Left hindlimb (tissue), 1 donor: ENCODE results near the gene ZSWIM9.

Experiments used
- DNase-seq: peaks from one replicate; pipeline ENCODE4 v3.0.0-alpha.2; 2018

Gene ZSWIM9

DNA sequence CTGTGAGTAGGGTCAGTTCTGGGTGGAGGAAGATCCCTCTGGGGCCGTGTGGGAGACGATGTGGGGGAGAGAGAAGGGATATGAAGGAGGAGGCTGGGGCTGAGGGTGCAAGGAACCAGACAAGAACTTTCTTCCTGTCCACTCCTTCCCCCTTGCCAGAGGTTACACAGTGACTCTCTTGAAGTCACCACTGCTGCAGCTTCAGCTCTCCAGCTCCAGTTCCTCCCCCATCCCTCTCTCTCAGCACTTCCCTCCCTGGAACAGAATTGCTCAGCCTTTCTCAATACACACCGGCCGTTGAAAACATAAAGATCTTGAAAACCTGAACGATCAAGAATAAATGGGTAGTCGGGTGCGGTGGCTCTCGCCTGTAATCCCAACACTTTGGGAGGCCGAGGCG is 5.1 kb downstream of the ZSWIM9 start:
- no peak for DNase-seq

- DNase-seq, result no peak
Measured at GRCh38 chr19:48176226-48176625, 5.7 kb downstream of the ZSWIM9 start.

DNA sequence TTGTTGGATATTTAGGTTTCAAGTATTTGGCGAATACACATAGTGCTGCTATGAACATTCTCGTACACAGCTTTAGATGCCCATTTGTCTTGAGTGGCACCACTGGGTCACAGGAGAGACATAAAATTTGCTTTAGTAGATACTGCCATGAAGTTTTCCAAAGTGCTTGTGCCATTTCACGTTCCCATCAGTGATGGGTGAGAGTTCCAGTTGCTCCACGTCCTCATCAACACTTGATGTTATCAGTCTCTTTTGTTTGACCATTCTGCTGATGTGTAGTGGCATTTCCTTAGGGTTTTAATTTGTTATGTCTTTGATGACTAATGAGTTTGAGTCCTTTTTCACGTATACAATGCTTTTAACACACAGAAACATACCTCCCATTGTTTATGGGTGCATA is 11.0 kb downstream of the ZSWIM9 start:
- DNase-seq, result no peak

- DNase-seq, result no peak
Measured at GRCh38 chr19:48182434-48182833, 12.0 kb downstream of the ZSWIM9 start.

DNA sequence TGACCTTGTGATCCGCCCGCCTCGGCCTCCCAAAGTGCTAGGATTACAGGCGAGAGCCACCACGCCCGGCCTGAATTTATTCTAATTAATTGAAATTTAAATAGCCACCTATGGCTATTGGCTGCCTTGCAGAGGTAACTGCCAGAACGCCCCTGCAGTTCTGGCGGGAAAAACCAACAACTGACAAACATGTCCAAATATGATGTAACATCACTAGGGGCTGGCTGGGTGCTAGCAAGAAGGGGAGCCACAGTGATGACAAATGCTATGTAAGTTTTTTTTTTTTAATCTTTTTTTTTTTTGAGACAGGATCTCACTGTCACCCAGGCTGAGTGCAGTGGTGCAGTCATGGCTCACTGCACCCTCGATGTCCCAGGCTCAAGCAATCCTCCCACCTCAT is 12.9 kb downstream of the ZSWIM9 start:
- no peak for DNase-seq

- no peak for DNase-seq
Measured at GRCh38 chr19:48186015-48186414, 15.5 kb downstream of the ZSWIM9 start.

DNA sequence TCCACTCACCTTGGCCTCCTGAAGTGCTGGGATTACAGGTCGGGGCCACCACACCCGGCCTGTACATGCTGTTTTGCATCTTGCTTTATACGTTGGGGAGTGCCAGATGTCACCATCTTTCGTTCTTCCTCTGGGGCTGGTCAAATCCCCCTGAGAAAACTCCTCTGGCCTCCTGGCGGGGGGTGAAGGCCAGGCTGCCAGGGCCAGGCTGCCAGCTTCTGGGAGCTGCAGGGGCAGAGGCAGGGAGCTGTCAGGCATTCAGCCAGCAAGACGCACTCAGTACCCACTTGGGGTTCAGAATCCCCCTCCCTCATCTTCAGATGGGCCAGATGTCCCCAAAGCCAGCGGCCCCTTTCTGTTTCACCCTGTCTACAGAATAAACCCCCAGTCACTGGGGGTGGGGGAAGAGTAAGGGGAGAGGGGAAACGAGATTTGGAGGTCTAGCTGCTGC is 16.1 kb downstream of the ZSWIM9 start:
- no peak for DNase-seq

GRCh38 chr19:48190288-48190884 is 19.9 kb downstream of the ZSWIM9 start:
- no peak for DNase-seq

DNA sequence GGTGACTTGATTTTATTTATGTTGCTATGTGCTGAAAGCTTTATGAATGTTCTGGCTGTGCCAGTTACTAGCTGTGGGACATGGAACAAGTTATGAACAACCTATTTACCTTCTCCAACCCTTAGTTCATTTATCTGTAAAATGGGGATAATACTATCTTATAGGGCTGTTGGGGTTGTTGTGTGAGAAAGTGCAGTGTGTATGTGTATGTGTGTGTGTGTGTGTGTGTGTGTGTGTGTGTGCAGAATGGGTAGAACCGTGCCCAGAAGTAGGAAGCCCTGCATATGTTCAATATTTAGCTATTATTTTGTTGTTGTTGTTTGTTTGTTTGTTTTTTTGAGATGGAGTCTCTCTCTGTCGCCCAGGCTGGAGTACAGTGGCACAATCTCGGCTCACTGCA is 20.4 kb downstream of the ZSWIM9 start:
- DNase-seq, result no peak

DNA sequence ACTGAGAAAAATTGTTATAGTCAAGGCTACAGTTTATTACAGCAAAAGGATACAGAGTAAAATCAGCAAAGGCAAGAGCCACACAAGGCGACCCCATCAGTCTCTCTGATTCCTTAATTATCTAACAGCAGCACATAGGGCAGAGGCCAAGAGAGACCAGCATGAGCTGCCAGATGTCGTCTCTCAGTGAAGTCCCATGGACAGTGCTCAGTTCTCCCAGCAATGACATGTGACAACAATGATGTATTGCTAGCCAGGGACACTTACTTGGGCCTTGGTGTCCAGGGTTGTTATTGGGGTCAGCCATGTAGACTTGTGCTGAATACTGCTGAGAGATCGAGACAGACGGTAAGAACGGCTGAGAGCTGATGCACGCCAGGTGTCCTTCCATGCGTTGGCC is 22.3 kb downstream of the ZSWIM9 start:
- DNase-seq, result no peak

- DNase-seq, result no peak
Measured at GRCh38 chr19:48194041-48194843, 23.8 kb downstream of the ZSWIM9 start.

DNA sequence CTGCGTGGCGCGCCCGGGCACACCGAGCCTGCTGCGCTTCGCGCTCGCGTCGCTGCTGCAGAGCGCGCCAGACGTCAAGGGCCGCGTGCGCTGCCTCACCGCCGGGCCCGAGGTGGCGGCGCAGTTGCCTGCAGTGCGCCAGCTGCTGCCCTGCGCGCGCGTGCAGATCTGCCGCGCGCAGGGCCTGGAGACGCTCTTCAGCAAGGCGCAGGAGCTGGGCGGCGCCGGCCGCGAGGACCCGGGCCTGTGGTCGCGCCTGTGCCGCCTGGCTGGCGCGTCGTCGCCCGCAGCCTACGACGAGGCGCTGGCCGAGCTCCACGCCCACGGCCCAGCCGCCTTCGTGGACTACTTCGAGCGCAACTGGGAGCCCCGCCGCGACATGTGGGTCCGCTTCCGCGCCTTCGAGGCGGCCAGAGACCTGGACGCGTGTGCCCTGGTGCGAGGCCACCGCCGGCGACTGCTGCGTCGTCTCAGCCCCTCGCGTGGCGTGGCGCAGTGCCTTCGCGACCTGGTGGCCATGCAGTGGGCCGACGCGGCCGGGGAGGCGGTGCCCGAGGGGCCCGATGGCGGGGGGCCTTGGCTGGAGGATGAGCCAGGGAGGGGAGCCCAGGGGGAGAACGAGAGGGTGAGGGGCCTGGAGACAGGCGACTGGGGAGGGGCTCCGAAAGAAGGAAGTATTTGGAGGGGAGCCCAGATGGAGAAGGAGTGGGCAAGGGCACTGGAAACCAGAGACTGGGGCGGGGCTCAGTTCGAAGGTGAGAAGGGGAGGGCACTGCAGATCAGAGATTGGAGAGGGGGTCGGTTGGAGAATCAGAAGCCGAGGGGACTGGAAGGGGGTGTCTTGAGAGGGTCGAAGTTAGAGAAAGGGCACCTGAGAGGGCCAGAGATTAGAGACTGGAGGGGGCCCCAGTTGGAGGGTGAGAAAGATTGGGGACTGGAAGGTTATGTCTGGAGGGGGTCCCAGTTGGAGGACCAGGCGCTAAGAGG is 24.7 kb downstream of the ZSWIM9 start:
- DNase-seq, result no peak

GRCh38 chr19:48196321-48196763 is 25.9 kb downstream of the ZSWIM9 start:
- no peak for DNase-seq

DNA sequence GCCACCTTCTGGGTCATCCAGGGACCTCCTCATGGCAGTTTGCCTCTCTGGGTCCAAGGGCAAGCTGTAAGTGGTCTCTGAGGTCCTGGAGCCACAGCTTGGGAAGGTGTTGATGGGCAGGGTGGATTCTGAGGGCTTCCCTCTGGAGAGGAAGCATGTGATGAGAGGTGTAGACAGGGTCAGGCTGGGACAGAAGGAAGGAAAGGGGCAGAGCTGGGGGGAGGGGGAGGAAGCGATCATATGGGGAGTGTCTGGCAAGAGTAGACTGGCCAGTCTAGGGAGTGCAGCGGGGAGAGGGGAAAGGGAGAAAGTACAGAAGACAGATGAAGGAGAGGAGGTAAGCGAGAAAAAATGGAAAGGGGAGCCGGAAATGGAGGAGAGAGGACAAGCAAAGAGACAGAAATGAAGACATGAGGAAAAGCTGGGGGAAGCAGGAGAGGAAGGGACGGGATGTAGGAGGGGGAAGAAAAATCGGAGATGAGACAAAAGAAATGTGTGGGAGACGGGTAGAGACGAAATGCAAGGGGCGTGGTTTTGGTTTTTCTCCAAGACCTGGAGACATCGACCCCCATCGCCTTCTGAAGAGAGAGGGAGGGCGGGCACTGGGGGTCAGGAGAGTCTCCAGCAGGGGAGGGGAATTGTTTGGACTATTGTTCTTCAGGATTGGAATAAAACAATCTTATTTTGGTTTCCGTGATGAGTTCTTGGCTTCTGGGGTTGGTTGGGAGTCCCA is 26.6 kb downstream of the ZSWIM9 start:
- no peak for DNase-seq

DNA sequence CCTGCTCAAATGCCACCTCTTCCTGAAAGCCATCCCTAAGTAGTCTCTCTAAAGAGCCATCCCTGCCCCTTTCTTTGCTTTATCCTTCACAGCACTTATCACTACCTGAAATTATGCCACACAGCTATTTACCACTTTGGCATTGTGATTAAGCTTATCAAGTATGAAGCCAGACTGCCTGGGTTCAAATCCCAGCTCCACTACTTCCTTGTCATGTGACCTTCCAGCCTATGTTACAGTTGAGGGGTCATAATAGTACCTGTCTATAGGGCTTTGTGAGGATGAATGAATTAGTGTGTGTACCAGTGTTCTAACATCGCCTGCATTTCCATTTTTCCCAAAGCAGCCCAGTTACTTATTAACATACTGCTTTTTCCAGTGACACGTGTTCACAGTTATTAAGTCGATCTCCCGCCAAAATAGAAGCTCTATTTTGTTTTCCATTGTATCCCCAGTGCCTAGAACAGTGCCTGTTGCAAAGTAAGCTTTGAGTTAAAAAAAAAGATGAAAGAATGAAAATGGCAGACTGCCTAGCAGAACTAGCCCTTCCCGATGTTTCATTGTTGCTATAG is 32.8 kb downstream of the ZSWIM9 start:
- DNase-seq, result no peak

- peak; percentile 97 for DNase-seq
Measured at GRCh38 chr19:48203794-48204628, 33.5 kb downstream of the ZSWIM9 start.

DNA sequence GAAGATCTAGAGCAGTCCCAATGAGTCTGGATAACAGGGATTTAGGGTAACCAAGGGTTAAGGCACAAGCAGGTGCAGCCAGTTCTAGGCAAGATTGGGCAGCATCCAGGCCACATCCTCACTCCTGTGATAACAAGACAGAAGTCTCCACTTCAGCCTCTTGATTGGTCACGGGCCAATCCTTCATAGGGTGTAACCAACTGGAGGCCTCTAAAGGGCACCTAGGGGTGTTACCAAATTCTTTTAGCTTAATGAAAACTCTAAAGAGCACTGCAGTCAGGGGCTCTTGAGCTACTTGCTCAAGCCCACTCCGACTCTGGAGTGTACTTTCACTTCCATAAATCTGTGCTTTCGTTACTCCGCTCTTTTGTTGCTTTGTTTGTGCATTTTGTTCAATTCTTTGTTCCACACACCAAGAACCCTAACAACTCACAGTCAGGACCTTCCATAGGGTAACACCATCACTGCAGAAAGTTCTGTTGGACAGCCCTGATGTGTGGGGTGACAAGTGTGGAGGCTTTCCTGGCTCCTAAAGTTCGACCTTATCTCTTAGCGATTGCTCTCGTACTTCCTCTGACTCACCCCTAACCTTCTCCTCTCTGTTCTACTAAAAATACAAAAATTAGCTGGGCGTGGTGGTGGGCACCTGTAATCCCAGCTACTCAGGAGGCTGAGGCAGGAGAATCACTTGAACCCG is 36.1 kb downstream of the ZSWIM9 start:
- DNase-seq, result no peak

DNA sequence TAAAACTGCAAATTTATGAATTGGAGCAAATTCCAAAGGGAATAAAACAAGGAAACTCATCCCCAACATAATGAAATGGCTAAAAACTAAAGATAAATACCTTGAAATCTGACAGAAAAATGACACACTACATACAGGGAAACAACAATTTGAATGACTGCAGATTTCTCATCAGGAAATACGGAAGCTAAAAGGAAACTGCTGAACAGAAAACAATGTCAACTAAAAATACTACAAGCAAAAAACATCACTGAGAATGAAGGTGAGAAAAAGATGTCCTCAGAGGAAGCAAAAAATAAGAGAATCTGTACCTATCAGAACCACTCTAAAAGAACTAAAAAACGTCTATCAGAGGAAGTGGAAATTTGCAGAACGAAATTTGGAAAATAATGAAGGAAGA is 39.5 kb downstream of the ZSWIM9 start:
- DNase-seq, result no peak

DNA sequence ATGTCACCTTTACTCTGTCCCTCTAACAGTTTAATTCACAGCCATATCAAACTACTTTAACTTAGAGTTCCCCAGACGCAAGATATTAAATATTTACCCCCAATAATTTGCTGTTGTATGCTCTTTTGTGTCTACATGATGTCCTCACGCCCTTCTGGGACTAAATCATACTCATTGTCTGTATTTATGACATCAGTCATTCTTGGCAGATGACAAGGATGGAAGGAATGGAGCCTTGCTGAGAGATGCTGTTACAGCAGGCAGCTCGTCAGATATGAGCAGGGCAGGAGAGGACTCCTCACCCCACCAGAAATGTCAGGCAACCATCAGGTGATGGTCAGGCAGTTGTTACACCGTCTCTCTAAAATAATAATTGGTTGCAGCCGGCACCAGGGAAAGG is 43.5 kb downstream of the ZSWIM9 start:
- DNase-seq, result no peak

DNA sequence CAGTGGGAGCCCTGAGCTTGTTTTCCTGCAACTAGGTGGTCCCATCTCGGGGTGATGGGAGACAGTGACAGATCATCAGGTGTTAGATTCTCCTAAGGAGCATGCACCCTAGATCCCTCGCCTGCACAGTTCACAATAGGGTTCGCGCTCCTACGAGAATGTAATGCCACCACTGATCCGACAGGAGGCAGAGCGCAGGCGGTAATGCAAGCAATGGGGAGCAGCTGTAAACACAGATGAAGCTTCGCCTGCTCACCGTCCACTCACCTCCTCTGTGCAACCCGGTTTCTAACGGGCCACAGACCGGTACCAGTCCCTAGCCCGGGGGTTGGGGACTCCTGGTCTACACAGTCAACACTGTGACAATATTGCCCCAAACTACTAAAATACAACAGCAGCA is 46.5 kb downstream of the ZSWIM9 start:
- no peak for DNase-seq

GRCh38 chr19:48218997-48219396 is 48.5 kb downstream of the ZSWIM9 start:
- no peak for DNase-seq
